Neural crest cell (in vitro differentiated cells): ENCODE measurements around the gene CEP131. TPM values are rescaled to one million over a fixed set of nuclear protein-coding genes. Genes with fewer than 3 reads are reported as not detected.
A peak's percentile ranks its signal among the peaks of the same experiment; 100 is the strongest.

Source experiments
- DNase-seq: peaks from one replicate; pipeline ENCODE4 v3.0.0; 2021; ENCODE audit warnings: low read depth, mixed read lengths, low spot score
- H3K27ac Mint-ChIP-seq: one replicate; pipeline ENCODE4 v1.8.0; 2021; ENCODE audit warnings: mild to moderate bottlenecking, mixed read lengths; ENCODE audit not compliant: unreplicated experiment
- H3K27me3 Mint-ChIP-seq: 2 replicates; pipeline ENCODE4 v1.8.0; 2021; ENCODE audit warnings: low read depth, mild to moderate bottlenecking, mixed read lengths
- H3K36me3 Mint-ChIP-seq: 2 replicates; pipeline ENCODE4 v1.8.0; 2021; ENCODE audit warnings: low read depth, mild to moderate bottlenecking, mixed read lengths
- H3K4me1 Mint-ChIP-seq: 2 replicates; pipeline ENCODE4 v1.8.0; 2021; ENCODE audit warnings: mixed read lengths
- H3K4me3 Mint-ChIP-seq: one replicate; pipeline ENCODE4 v1.8.0; 2021; ENCODE audit warnings: mild to moderate bottlenecking, mixed read lengths
- H3K9me3 Mint-ChIP-seq: 2 replicates; pipeline ENCODE4 v1.8.0; 2021; ENCODE audit warnings: mixed read lengths
- CTCF ChIP-seq: fragments of 200-600 bp; sonication (generic); conservative IDR thresholded peaks from 2 replicates; pipeline ENCODE4 v1.5.0; 2021; ENCODE audit warnings: antibody characterized with exemption, mild to moderate bottlenecking
- total RNA-seq: library from RNA; stranded (reverse); gene quantifications from 2 replicates; pipeline ENCODE4 v1.2.1, GENCODE V29; 2021

Gene CEP131
- total RNA-seq, 1 donor from 2014 or later, result 42.5 TPM

GRCh38 chr17:81183316-81183715, 39.4 kb downstream of the CEP131 start:
- TF ChIP-seq CTCF, result no peak
- Mint-ChIP-seq H3K27ac (no peak overlapping the region), H3K9me3 (no peaks in the 10 kb centered on the region), H3K4me3 (no peak overlapping the region), H3K27me3 (peaks cover 4% of the 10 kb centered on the region), H3K36me3 (no peaks in the 10 kb centered on the region), H3K4me1 (peaks cover 6% of the 10 kb centered on the region)
- no peak for DNase-seq

- H3K27me3 Mint-ChIP-seq, result peaks cover 4% of the 10 kb centered on the region
- no peak overlapping the region for H3K27ac Mint-ChIP-seq
- H3K9me3 Mint-ChIP-seq, result no peaks in the 10 kb centered on the region
- no peaks in the 10 kb centered on the region for H3K36me3 Mint-ChIP-seq
- TF ChIP-seq CTCF, result no peak
- H3K4me3 Mint-ChIP-seq, result no peak overlapping the region
- no peak for DNase-seq
- peaks cover 6% of the 10 kb centered on the region for H3K4me1 Mint-ChIP-seq
These were observed 40.2 kb downstream of the CEP131 start for GRCh38 chr17:81182596-81182995.

DNA sequence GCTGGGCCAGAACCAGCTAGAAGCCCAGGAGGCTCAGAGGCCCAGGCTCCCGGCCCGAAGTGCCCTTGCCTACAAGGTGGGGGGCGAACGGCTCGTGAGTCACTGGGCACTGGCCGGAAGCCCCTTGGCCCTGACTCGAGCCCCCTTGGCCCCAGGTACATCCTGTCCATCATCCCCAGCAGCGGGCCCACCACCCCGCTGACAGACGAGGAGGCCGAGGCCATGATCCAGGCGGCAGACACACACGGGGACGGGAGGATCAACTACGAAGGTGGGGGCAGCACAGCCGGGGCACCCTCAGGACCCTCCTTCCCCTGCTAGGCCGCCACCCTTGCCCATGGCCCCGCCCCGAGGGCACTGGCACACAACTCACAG, 41.0 kb downstream of the CEP131 start:
- H3K36me3 Mint-ChIP-seq, result no peaks in the 10 kb centered on the region
- H3K4me1 Mint-ChIP-seq, result peaks cover 6% of the 10 kb centered on the region
- H3K4me3 Mint-ChIP-seq, result no peak overlapping the region
- no peak for TF ChIP-seq CTCF
- no peaks in the 10 kb centered on the region for H3K9me3 Mint-ChIP-seq
- peaks cover 4% of the 10 kb centered on the region for H3K27me3 Mint-ChIP-seq
- DNase-seq, result no peak
- H3K27ac Mint-ChIP-seq, result no peak overlapping the region

- TF ChIP-seq CTCF, result no peak
- H3K27ac Mint-ChIP-seq, result no peak overlapping the region
- no peak for DNase-seq
- H3K36me3 Mint-ChIP-seq, result peaks cover 2% of the 10 kb centered on the region
- H3K4me1 Mint-ChIP-seq, result peaks cover 6% of the 10 kb centered on the region
- peaks cover 2% of the 10 kb centered on the region for H3K9me3 Mint-ChIP-seq
- no peak overlapping the region for H3K4me3 Mint-ChIP-seq
- peaks cover 4% of the 10 kb centered on the region for H3K27me3 Mint-ChIP-seq
These were observed 41.6 kb downstream of the CEP131 start for GRCh38 chr17:81180836-81181810.

GRCh38 chr17:81179861-81180260, 42.9 kb downstream of the CEP131 start:
- Mint-ChIP-seq H3K27ac (peak overlapping the region; percentile 27), H3K27me3 (peaks cover 4% of the 10 kb centered on the region), H3K36me3 (peaks cover 2% of the 10 kb centered on the region), H3K4me1 (peaks cover 6% of the 10 kb centered on the region), H3K9me3 (peaks cover 5% of the 10 kb centered on the region), H3K4me3 (no peak overlapping the region)
- no peak for TF ChIP-seq CTCF
- no peak for DNase-seq
